Neutrophil (primary cell): ENCODE data around the gene DCTN4.

ENCODE experiments used
- H3K27ac ChIP-seq: fragments of 200-600 bp; sonication (generic); 2 replicates; pipeline ENCODE4 v1.5.1; 2016; ENCODE audit warnings: mild to moderate bottlenecking, moderate library complexity
- H3K27me3 ChIP-seq: fragments of 200-600 bp; sonication (generic); 2 replicates; pipeline ENCODE4 v1.6.0; 2016; ENCODE audit warnings: mild to moderate bottlenecking
- H3K36me3 ChIP-seq: fragments of 200-600 bp; sonication (generic); 2 replicates; pipeline ENCODE4 v1.5.1; 2017
- H3K4me1 ChIP-seq, 2 experiments: fragments of 200-600 bp in 1 of 2; sonication (generic) in 1 of 2; 1 replicate in 1 of 2; 2 replicates in 1 of 2; pipeline versions ENCODE4 v1.5.1 to v1.6.1; 2013 to 2016; ENCODE audit warnings: low read depth in 1 of 2, low read length in 1 of 2, mild to moderate bottlenecking in 1 of 2, moderate library complexity in 1 of 2; ENCODE audit not compliant: control insufficient read depth in 1 of 2, insufficient read depth in 1 of 2
- H3K4me3 ChIP-seq, 2 experiments: fragments of 200-600 bp in 1 of 2; sonication (generic) in 1 of 2; 1 replicate in 1 of 2; 2 replicates in 1 of 2; pipeline ENCODE4 v1.5.1; 2013 to 2016; ENCODE audit warnings: low read depth in 1 of 2, low read length in 1 of 2, mild to moderate bottlenecking in 1 of 2, moderate library complexity in 1 of 2
- H3K9me3 ChIP-seq: fragments of 200-600 bp; sonication (generic); 2 replicates; pipeline ENCODE4 v1.5.1; 2016
- TF ChIP-seq, protein P1 (sequence below): fragments of 200-600 bp; sonication (generic); IDR thresholded peaks from 2 replicates; pipeline ENCODE4 v1.5.1; 2016; ENCODE audit warnings: antibody characterized with exemption

DCTN4 gene

GRCh38 chr5:150663936-150664335 is 94.9 kb downstream of the DCTN4 start:
- no peaks in the 10 kb centered on the region for H3K9me3 ChIP-seq
- H3K4me1 ChIP-seq: no peaks in the 10 kb centered on the region
- TF ChIP-seq, protein P1, sequence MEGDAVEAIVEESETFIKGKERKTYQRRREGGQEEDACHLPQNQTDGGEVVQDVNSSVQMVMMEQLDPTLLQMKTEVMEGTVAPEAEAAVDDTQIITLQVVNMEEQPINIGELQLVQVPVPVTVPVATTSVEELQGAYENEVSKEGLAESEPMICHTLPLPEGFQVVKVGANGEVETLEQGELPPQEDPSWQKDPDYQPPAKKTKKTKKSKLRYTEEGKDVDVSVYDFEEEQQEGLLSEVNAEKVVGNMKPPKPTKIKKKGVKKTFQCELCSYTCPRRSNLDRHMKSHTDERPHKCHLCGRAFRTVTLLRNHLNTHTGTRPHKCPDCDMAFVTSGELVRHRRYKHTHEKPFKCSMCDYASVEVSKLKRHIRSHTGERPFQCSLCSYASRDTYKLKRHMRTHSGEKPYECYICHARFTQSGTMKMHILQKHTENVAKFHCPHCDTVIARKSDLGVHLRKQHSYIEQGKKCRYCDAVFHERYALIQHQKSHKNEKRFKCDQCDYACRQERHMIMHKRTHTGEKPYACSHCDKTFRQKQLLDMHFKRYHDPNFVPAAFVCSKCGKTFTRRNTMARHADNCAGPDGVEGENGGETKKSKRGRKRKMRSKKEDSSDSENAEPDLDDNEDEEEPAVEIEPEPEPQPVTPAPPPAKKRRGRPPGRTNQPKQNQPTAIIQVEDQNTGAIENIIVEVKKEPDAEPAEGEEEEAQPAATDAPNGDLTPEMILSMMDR: no peak
- no peaks in the 10 kb centered on the region for H3K36me3 ChIP-seq
- no peak overlapping the region for H3K27ac ChIP-seq
- H3K27me3 ChIP-seq: peaks cover 4% of the 10 kb centered on the region
- H3K4me3 ChIP-seq: no peak overlapping the region

DNA sequence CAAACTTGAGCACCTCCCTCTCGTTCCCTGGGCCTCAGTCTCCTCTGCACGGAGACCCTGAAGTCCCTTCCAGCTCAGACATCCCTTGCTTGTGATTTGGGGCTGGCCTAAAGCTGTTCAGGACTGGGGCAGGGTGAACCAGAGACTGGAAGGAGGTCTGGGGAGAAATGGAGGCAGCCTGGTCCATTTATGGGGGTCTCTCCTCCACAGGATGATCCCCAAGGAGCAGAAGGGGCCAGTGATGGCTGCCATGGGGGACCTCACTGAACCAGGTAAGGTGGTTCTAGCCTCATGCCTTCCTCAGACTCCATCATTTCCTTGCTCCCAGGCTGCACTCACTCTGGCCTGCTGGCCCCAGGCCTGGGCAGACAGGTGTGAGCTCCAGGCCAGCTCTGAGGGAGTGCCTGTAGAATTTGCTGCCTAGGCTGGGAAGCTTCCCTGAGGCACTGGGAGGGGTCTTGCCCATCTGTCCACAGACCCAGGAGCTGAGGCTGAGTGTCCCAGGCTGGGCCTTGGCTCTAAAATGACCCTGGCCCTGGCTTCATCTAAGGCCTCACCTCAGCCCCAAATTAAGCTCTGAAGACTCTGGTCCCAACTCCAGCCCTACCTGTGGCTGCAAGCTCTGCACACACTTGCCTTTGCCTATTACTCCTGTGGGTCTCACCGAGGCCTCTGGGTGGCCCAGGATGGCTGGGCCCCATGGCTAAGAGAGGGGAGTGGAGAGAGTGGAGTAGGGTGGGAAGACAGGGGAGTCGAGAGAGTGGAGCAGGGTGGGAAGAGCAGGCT is 95.9 kb downstream of the DCTN4 start:
- peaks cover 4% of the 10 kb centered on the region for H3K27me3 ChIP-seq
- no peak overlapping the region for H3K27ac ChIP-seq
- no peak overlapping the region for H3K4me3 ChIP-seq
- H3K4me1 ChIP-seq: no peaks in the 10 kb centered on the region
- H3K36me3 ChIP-seq: no peaks in the 10 kb centered on the region
- TF ChIP-seq, protein P1: no peak
- no peaks in the 10 kb centered on the region for H3K9me3 ChIP-seq

- Histone ChIP-seq H3K4me3 (no peak overlapping the region), H3K27ac (no peak overlapping the region), H3K27me3 (peaks cover 5% of the 10 kb centered on the region), H3K4me1 (peaks cover 0 to under 1% of the 10 kb centered on the region in 2 experiments), H3K36me3 (no peaks in the 10 kb centered on the region), H3K9me3 (no peaks in the 10 kb centered on the region)
- TF ChIP-seq, protein P1: no peak
These were observed 96.8 kb downstream of the DCTN4 start for GRCh38 chr5:150661821-150662596.

DNA sequence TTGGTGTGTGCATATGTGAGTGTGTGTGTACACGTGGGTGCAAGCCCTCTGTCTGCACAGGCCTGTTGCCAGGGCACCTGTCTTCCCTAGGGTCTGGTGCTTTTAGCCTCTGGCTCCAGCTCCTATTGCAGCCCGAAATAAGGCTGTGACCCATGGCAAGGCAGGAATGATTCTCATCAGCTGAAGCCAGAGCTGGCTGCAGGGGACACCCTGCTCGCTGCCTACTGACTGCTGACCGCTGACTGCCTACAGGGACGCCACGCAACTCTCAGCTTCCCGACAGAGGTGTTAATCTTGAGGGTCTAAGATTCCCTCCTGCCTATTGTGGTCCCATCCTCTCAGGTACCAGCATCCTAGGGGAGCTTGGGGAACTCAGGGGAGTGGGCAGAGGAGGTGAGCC is 97.7 kb downstream of the DCTN4 start, which contains the start of gene MYOZ3:
Gene MYOZ3 (plus strand): TSS at position 166 of the 400 bp plus-strand sequence. CDS start 1,691 bp downstream, outside the sequence.
- H3K4me3 ChIP-seq: no peak within 1 kb of the TSS
- peaks cover 12% of the 10 kb centered on the region for H3K27me3 ChIP-seq
- H3K36me3 ChIP-seq: no peaks in the 10 kb centered on the region
- H3K4me1 ChIP-seq: peaks cover 3 to 7% of the 10 kb centered on the region in 2 experiments
- H3K27ac ChIP-seq: no peak within 1 kb of the TSS
- no peaks in the 10 kb centered on the region for H3K9me3 ChIP-seq
- TF ChIP-seq, protein P1: no peak

GRCh38 chr5:150660108-150660831 is 98.5 kb downstream of the DCTN4 start:
- H3K27me3 ChIP-seq: peaks cover 17% of the 10 kb centered on the region
- H3K9me3 ChIP-seq: no peaks in the 10 kb centered on the region
- H3K4me1 ChIP-seq: peaks cover 6 to 10% of the 10 kb centered on the region in 2 experiments
- H3K36me3 ChIP-seq: no peaks in the 10 kb centered on the region
- TF ChIP-seq, protein P1: no peak
- H3K27ac ChIP-seq: no peak overlapping the region
- H3K4me3 ChIP-seq: no peak overlapping the region
